ENCODE results near the gene TDRD10. TPM values are rescaled to one million over a fixed set of nuclear protein-coding genes. Genes with fewer than 3 reads are reported as not detected.

TDRD10 gene
- polyA plus RNA-seq, 1 experiment: not detected

- CTCF ChIA-PET: interaction anchor here (1.1 to 2.0 kb wide), 3 partner anchors 10 to 322 kb away, joined by 3 to 4 read pairs (median 3); no protein-coding TSS in a partner anchor
- no peak for TF ChIP-seq CTCF (IDR thresholded peaks at IDR 0.05; ENCODE audit: insufficient read depth, low read depth, low read length)
- no peak for DNase-seq (ENCODE audit: low read depth)
- peaks cover 29% of the 10 kb centered on the region for H3K36me3 ChIP-seq (ENCODE audit: control insufficient read depth, insufficient read depth, low read length)
- POLR2A ChIA-PET: no interaction called here
- H3K27me3 ChIP-seq (ENCODE audit: control insufficient read depth, insufficient read depth, low read length): no peaks in the 10 kb centered on the region
- peak overlapping the region; percentile 85 for H3K4me3 ChIP-seq (ENCODE audit: low read depth, low read length)
Observed at GRCh38 chr1:154556422-154556821, 54.4 kb downstream of the TDRD10 start.

GRCh38 chr1:154557248-154557938 lies 55.4 kb downstream of the TDRD10 start:
- no peak for DNase-seq (ENCODE audit: low read depth)
- no peak for TF ChIP-seq CTCF (IDR thresholded peaks at IDR 0.05; ENCODE audit: insufficient read depth, low read depth, low read length)
- ChIA-PET POLR2A (no interaction called here), CTCF (interaction anchor here (0.7 to 2.0 kb wide), 4 partner anchors 11 to 321 kb away, joined by 3 to 4 read pairs (median 3); no protein-coding TSS in a partner anchor)
- peaks cover 23% of the 10 kb centered on the region for H3K36me3 ChIP-seq (ENCODE audit: control insufficient read depth, insufficient read depth, low read length)
- no peaks in the 10 kb centered on the region for H3K27me3 ChIP-seq (ENCODE audit: control insufficient read depth, insufficient read depth, low read length)
- H3K4me3 ChIP-seq (ENCODE audit: low read depth, low read length): peak overlapping the region; percentile 85

GRCh38 chr1:154557939-154558719 lies 56.1 kb downstream of the TDRD10 start, which contains the start of gene UBE2Q1:
Gene UBE2Q1, minus strand, starts transcription at chr1:154558662. Its CDS starts 109 bp downstream, at chr1:154558553.
- no peak for TF ChIP-seq CTCF (IDR thresholded peaks at IDR 0.05; ENCODE audit: insufficient read depth, low read depth, low read length)
- peaks cover 20% of the 10 kb centered on the region for H3K36me3 ChIP-seq (ENCODE audit: control insufficient read depth, insufficient read depth, low read length)
- POLR2A ChIA-PET: no interaction called here
- no peak for DNase-seq (ENCODE audit: low read depth)
- H3K27me3 ChIP-seq (ENCODE audit: control insufficient read depth, insufficient read depth, low read length): no peaks in the 10 kb centered on the region
- CTCF ChIA-PET: interaction anchor here (0.7 to 2.0 kb wide), 3 partner anchors 12 to 317 kb away, joined by 3 to 4 read pairs (median 3); no protein-coding TSS in a partner anchor
- peak within 1 kb of the TSS; percentile 85 for H3K4me3 ChIP-seq (ENCODE audit: low read depth, low read length)

GRCh38 chr1:154558720-154559465 lies 56.9 kb downstream of the TDRD10 start:
- ChIA-PET CTCF (interaction anchor here (0.6 to 2.3 kb wide), 32 partner anchors 12 to 501 kb away, joined by 3 to 29 read pairs (median 4); partner anchors contain the start of genes PMVK and SHC1), POLR2A (no interaction called here)
- peak; percentile 88 for DNase-seq (ENCODE audit: low read depth)
- H3K27me3 ChIP-seq (ENCODE audit: control insufficient read depth, insufficient read depth, low read length): no peaks in the 10 kb centered on the region
- peak overlapping the region; percentile 85 for H3K4me3 ChIP-seq (ENCODE audit: low read depth, low read length)
- H3K36me3 ChIP-seq (ENCODE audit: control insufficient read depth, insufficient read depth, low read length): peaks cover 14% of the 10 kb centered on the region
- TF ChIP-seq CTCF (IDR thresholded peaks at IDR 0.05; ENCODE audit: insufficient read depth, low read depth, low read length): no peak
